Measurements from ENCODE around the gene PDX1.
A peak's percentile ranks its signal among the peaks of the same experiment; 100 is the strongest.

PDX1 gene

DNA sequence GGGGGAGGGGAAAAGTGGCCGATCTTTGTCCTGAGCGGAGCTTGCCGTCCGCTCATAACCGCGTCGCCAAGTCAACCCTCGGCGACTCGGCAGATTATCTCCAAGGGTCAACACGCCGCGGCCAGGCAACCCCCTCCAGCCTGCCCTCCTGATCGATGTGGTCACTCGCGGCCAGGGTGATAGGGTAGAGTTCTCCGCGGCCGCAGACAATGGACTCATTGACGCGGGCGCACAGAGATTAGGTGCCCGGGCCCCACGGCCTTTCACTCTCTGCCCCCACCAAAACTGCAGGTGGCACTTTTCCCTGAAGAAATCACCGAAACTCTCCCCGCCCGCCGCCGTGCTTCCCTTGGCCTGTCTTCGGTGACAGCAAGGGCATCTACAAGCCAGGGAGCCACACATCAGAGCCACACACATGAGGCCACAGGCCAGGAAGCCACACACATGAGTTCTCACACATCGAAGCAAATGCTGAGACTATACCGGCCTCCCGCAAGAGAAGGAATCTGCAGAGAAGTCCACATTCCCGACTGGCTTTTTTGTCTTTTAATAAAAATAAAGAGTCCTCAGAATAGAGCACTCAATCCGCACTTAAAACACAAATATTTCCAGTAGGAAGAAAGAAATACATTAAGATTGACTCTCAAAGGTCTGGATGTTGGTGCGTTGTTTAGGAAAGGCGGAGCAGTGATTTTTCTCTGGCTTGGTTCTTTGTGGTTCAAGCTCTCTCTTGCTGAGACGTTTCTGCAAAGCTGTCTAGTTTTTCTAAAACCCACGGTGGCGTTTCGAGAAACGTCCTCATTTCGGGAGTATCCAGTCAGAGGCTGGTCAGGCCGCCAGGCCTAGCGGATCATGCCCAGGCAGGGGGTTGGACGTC, 1.5 kb upstream of the PDX1 start:
- peak overlapping the region; percentile 31 for H3K4me2 ChIP-seq (ENCODE audit: insufficient read depth, low read length, poor library complexity, severe bottlenecking)
- H3K27ac ChIP-seq (replicated peaks; ENCODE audit: low read length): no peak overlapping the region
- no peak overlapping the region for H2AK5ac ChIP-seq (ENCODE audit: low read depth, low read length)
- H3K23ac ChIP-seq (ENCODE audit: low read depth, low read length, poor library complexity): peak overlapping the region; percentile 61
- no peak overlapping the region for H2BK12ac ChIP-seq (ENCODE audit: low read length)
- H3K9ac ChIP-seq (ENCODE audit: low read depth, low read length, poor library complexity): no peak overlapping the region
- peak overlapping the region; percentile 11 for H3K18ac ChIP-seq (ENCODE audit: low read length)
- no peak overlapping the region for H2BK120ac ChIP-seq (ENCODE audit: low read depth, low read length)
- H2AFZ ChIP-seq (ENCODE audit: low read length): peak overlapping the region; percentile 69
- no peak overlapping the region for H2BK15ac ChIP-seq (ENCODE audit: low read length)
- peaks cover 2 to 6% of the 10 kb centered on the region in 2 donors for H3K4me1 ChIP-seq (ENCODE audit: control insufficient read depth in 2 of 2, insufficient read depth in 1 of 2, low read depth in 1 of 2, low read length in 2 of 2)
- H3K4me3 ChIP-seq (ENCODE audit: low read length in 2 of 2): no peak overlapping the region
- DNase-seq (ENCODE audit: low spot score): peak; percentile 46
- H3K4ac ChIP-seq (ENCODE audit: low read length): no peak overlapping the region
- H3K36me3 ChIP-seq (replicated peaks in 1 of 2; ENCODE audit: control insufficient read depth in 2 of 2, insufficient read depth in 2 of 2, low read length in 2 of 2): no peaks in the 10 kb centered on the region
- H4K8ac ChIP-seq (ENCODE audit: low read depth, low read length): no peak overlapping the region
- no peak overlapping the region for H2BK5ac ChIP-seq (ENCODE audit: low read length)
- H3K9me3 ChIP-seq (replicated peaks in 1 of 2; ENCODE audit: control insufficient read depth in 2 of 2, insufficient read depth in 1 of 2, low read depth in 1 of 2, low read length in 2 of 2): peaks cover 0 to 8% of the 10 kb centered on the region in 2 donors
- WGBS, 2 donors (ENCODE audit: extremely low coverage in 2 of 2, insufficient read length in 2 of 2, insufficient replicate concordance in 1 of 2): no CpG with 5 or more reads among the region's 46 CpGs
- no peak overlapping the region for H3K14ac ChIP-seq (ENCODE audit: low read length)
- H3K27me3 ChIP-seq (ENCODE audit: control insufficient read depth in 3 of 3, insufficient read depth in 3 of 3, low read depth in 1 of 3, low read length in 3 of 3): peaks cover 50 to 91% (median 85%) of the 10 kb centered on the region in 3 experiments
- no peaks in the 10 kb centered on the region for H3K79me1 ChIP-seq (ENCODE audit: low read depth, low read length)
- H4K91ac ChIP-seq (ENCODE audit: low read depth, low read length, poor library complexity): no peak overlapping the region

DNA sequence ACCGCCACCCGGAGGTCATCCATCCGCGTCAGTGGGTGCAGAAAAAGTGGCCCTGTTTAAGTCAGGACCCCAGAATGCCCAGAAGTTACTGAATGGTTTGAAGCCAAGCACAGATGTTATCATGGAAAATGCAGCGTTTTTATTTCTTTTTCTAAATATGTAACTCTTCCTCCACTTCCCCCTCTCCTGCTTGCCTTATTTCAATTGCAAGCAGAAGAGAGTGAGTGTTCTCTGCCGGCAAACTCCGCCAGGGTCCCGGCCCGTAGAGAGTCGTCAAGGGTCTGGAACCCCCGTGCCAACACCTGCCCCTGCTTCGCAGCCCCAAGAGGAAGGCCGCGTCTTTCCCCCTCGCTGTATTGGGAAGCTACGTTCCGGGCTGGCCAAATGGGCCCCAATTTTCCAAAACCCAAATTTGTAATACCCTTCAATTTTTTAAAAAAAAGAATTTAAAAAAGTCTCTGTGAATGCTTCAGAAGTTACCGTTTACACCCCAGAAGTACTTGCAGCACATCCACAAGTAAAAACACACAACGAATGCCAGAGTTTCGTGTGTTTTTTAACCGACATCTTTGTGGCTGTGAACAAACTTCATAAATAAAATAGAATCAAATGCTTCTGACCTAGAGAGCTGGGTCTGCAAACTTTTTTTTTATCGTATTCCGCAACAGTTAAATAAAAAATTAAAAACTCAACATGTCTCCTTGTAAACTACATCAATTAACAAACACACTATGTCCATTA, 712 bp upstream of the PDX1 start:
- no peak overlapping the region for H3K18ac ChIP-seq (ENCODE audit: low read length)
- peaks cover 2 to 6% of the 10 kb centered on the region in 2 donors for H3K4me1 ChIP-seq (ENCODE audit: control insufficient read depth in 2 of 2, insufficient read depth in 1 of 2, low read depth in 1 of 2, low read length in 2 of 2)
- no peak overlapping the region for H4K91ac ChIP-seq (ENCODE audit: low read depth, low read length, poor library complexity)
- H3K27me3 ChIP-seq (ENCODE audit: control insufficient read depth in 3 of 3, insufficient read depth in 3 of 3, low read depth in 1 of 3, low read length in 3 of 3): peaks cover 55 to 96% (median 91%) of the 10 kb centered on the region in 3 experiments
- H3K4me3 ChIP-seq (ENCODE audit: low read length in 2 of 2): no peak overlapping the region
- WGBS, 2 donors (ENCODE audit: extremely low coverage in 2 of 2, insufficient read length in 2 of 2, insufficient replicate concordance in 1 of 2): no CpG with 5 or more reads among the region's 23 CpGs
- no peak overlapping the region for H4K8ac ChIP-seq (ENCODE audit: low read depth, low read length)
- no peaks in the 10 kb centered on the region for H3K79me1 ChIP-seq (ENCODE audit: low read depth, low read length)
- no peak overlapping the region for H2AK5ac ChIP-seq (ENCODE audit: low read depth, low read length)
- no peak overlapping the region for H3K9ac ChIP-seq (ENCODE audit: low read depth, low read length, poor library complexity)
- H2BK15ac ChIP-seq (ENCODE audit: low read length): no peak overlapping the region
- no peaks in the 10 kb centered on the region for H3K36me3 ChIP-seq (replicated peaks in 1 of 2; ENCODE audit: control insufficient read depth in 2 of 2, insufficient read depth in 2 of 2, low read length in 2 of 2)
- no peak overlapping the region for H2BK120ac ChIP-seq (ENCODE audit: low read depth, low read length)
- no peak overlapping the region for H2BK12ac ChIP-seq (ENCODE audit: low read length)
- H3K9me3 ChIP-seq (replicated peaks in 1 of 2; ENCODE audit: control insufficient read depth in 2 of 2, insufficient read depth in 1 of 2, low read depth in 1 of 2, low read length in 2 of 2): peaks cover 0 to 8% of the 10 kb centered on the region in 2 donors
- no peak overlapping the region for H3K14ac ChIP-seq (ENCODE audit: low read length)
- peak; percentile 17 for DNase-seq (ENCODE audit: low spot score)
- H3K27ac ChIP-seq (replicated peaks; ENCODE audit: low read length): no peak overlapping the region
- H3K4me2 ChIP-seq (ENCODE audit: insufficient read depth, low read length, poor library complexity, severe bottlenecking): no peak overlapping the region
- H3K4ac ChIP-seq (ENCODE audit: low read length): no peak overlapping the region
- H3K23ac ChIP-seq (ENCODE audit: low read depth, low read length, poor library complexity): no peak overlapping the region
- no peak overlapping the region for H2AFZ ChIP-seq (ENCODE audit: low read length)
- H2BK5ac ChIP-seq (ENCODE audit: low read length): no peak overlapping the region

GRCh38 chr13:27919659-27919933, 204 bp upstream of the PDX1 start:
- WGBS, 2 donors (ENCODE audit: extremely low coverage in 2 of 2, insufficient read length in 2 of 2, insufficient replicate concordance in 1 of 2): no CpG with 5 or more reads among the region's 11 CpGs
- no peak overlapping the region for H3K4ac ChIP-seq (ENCODE audit: low read length)
- H3K36me3 ChIP-seq (replicated peaks in 1 of 2; ENCODE audit: control insufficient read depth in 2 of 2, insufficient read depth in 2 of 2, low read length in 2 of 2): no peaks in the 10 kb centered on the region
- no peak overlapping the region for H4K8ac ChIP-seq (ENCODE audit: low read depth, low read length)
- no peak overlapping the region for H2AK5ac ChIP-seq (ENCODE audit: low read depth, low read length)
- peak overlapping the region; percentile 91 for H2AFZ ChIP-seq (ENCODE audit: low read length)
- no peak overlapping the region for H3K9ac ChIP-seq (ENCODE audit: low read depth, low read length, poor library complexity)
- H3K79me1 ChIP-seq (ENCODE audit: low read depth, low read length): no peaks in the 10 kb centered on the region
- no peak overlapping the region for H4K91ac ChIP-seq (ENCODE audit: low read depth, low read length, poor library complexity)
- H3K9me3 ChIP-seq (replicated peaks in 1 of 2; ENCODE audit: control insufficient read depth in 2 of 2, insufficient read depth in 1 of 2, low read depth in 1 of 2, low read length in 2 of 2): peaks cover 0 to 8% of the 10 kb centered on the region in 2 donors
- no peak overlapping the region for H3K27ac ChIP-seq (replicated peaks; ENCODE audit: low read length)
- H2BK12ac ChIP-seq (ENCODE audit: low read length): no peak overlapping the region
- no peak overlapping the region for H2BK120ac ChIP-seq (ENCODE audit: low read depth, low read length)
- H3K4me3 ChIP-seq (ENCODE audit: low read length in 2 of 2): no peak overlapping the region
- H3K23ac ChIP-seq (ENCODE audit: low read depth, low read length, poor library complexity): no peak overlapping the region
- H3K4me2 ChIP-seq (ENCODE audit: insufficient read depth, low read length, poor library complexity, severe bottlenecking): peak overlapping the region; percentile 48
- no peak overlapping the region for H2BK5ac ChIP-seq (ENCODE audit: low read length)
- DNase-seq (ENCODE audit: low spot score): no peak
- H3K14ac ChIP-seq (ENCODE audit: low read length): no peak overlapping the region
- peaks cover 2 to 6% of the 10 kb centered on the region in 2 donors for H3K4me1 ChIP-seq (ENCODE audit: control insufficient read depth in 2 of 2, insufficient read depth in 1 of 2, low read depth in 1 of 2, low read length in 2 of 2)
- no peak overlapping the region for H2BK15ac ChIP-seq (ENCODE audit: low read length)
- H3K18ac ChIP-seq (ENCODE audit: low read length): no peak overlapping the region
- peaks cover 60 to 97% (median 95%) of the 10 kb centered on the region in 3 experiments for H3K27me3 ChIP-seq (ENCODE audit: control insufficient read depth in 3 of 3, insufficient read depth in 3 of 3, low read depth in 1 of 3, low read length in 3 of 3)
